Epithelial cell of proximal tubule (primary cell): ENCODE results near the gene DNAI1. TPM values are rescaled to one million over a fixed set of nuclear protein-coding genes. Genes with fewer than 3 reads are reported as not detected.

Experiments
- DNase-seq: peaks from one replicate; pipeline ENCODE4 v3.0.0-alpha.2; 2011; ENCODE audit warnings: low read depth
- H3K4me3 ChIP-seq: 2 replicates; pipeline ENCODE4 v1.5.1; 2011; ENCODE audit warnings: low read depth, mild to moderate bottlenecking, low read length
- total RNA-seq: library from RNA; depleted of rRNA; stranded (reverse); fragments of >200 nt; gene quantifications from 2 replicates; pipeline ENCODE4 v1.2.3, GENCODE V29; 2015
- TF ChIP-seq, protein P1 (sequence below): conservative IDR thresholded peaks from 2 replicates; pipeline ENCODE4 v1.5.1; 2012; ENCODE audit warnings: low read depth, mild to moderate bottlenecking, low read length

DNAI1 gene
- total RNA-seq, 1 donor from 2014 or later, result 0.06 TPM

DNA sequence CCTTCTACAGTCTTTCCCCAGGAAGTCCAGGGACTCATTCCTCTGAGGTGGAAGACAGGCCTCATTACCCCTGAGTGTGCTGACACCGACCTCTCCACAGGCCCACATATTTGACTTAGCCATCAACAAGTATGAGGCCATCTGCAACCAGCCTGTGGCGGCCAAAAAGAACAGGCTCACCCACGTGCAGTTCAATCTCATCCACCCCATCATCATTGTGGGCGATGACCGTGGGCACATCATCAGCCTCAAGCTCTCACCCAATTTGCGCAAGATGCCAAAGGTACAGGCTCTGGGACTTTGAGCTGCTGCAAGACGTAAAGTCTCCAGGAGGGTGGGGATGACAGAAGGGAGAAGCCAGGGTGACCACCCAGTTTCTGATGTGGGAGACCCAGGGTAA is 58.6 kb downstream of the DNAI1 start:
- no peak overlapping the region for H3K4me3 ChIP-seq
- DNase-seq, result no peak
- TF ChIP-seq, protein P1, sequence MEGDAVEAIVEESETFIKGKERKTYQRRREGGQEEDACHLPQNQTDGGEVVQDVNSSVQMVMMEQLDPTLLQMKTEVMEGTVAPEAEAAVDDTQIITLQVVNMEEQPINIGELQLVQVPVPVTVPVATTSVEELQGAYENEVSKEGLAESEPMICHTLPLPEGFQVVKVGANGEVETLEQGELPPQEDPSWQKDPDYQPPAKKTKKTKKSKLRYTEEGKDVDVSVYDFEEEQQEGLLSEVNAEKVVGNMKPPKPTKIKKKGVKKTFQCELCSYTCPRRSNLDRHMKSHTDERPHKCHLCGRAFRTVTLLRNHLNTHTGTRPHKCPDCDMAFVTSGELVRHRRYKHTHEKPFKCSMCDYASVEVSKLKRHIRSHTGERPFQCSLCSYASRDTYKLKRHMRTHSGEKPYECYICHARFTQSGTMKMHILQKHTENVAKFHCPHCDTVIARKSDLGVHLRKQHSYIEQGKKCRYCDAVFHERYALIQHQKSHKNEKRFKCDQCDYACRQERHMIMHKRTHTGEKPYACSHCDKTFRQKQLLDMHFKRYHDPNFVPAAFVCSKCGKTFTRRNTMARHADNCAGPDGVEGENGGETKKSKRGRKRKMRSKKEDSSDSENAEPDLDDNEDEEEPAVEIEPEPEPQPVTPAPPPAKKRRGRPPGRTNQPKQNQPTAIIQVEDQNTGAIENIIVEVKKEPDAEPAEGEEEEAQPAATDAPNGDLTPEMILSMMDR, result no peak

DNA sequence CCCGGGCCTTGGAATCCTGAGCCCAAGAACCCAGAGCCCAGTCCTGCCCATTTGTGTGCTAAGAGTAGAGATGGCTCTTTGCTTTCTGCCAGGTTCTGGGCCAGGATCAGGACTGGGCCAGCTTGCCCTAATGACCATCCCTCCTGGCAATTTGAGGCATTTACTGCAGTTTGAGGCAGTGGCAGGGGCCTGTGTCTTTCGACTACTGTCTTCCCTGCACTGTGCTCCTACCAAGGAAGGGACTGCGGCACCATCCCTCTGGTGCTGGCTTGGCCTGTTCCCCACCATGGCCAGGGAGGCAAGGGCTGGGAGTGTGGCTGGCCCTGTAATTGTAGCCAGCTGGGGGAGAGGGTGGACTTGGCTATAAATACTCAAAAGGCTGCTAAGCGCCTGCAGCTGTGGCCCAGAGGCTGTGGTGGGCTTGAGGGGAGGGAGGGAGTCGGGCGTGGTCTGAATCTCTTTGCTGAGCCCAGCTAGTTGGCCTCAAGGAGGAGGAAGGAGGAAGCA is 59.6 kb downstream of the DNAI1 start:
- TF ChIP-seq, protein P1, result no peak
- no peak for DNase-seq

DNA sequence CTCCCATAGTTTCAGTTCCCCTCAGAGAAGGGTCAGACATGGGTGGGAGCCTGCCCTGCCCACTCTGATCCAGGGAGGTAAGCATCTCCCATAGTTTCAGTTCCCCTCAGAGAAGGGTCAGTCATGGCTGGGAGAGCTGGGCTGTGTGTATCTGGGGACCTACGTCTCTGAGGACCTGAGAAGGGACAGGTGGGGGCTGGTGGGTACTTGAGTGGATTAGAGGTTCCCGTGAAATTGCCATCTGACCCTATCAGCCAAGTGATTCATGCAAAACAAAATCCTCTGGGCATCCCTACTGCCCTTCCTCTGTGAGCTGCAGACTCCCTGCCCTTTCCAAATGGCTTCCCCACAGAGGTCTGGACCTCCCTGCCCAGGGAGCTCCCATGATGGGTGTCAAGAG is 60.3 kb downstream of the DNAI1 start:
- H3K4me3 ChIP-seq, result no peak overlapping the region
- TF ChIP-seq, protein P1, result no peak

More for the DNA sequence above, 59.6 kb downstream of the DNAI1 start:
- H3K4me3 ChIP-seq, result no peak overlapping the region

DNA sequence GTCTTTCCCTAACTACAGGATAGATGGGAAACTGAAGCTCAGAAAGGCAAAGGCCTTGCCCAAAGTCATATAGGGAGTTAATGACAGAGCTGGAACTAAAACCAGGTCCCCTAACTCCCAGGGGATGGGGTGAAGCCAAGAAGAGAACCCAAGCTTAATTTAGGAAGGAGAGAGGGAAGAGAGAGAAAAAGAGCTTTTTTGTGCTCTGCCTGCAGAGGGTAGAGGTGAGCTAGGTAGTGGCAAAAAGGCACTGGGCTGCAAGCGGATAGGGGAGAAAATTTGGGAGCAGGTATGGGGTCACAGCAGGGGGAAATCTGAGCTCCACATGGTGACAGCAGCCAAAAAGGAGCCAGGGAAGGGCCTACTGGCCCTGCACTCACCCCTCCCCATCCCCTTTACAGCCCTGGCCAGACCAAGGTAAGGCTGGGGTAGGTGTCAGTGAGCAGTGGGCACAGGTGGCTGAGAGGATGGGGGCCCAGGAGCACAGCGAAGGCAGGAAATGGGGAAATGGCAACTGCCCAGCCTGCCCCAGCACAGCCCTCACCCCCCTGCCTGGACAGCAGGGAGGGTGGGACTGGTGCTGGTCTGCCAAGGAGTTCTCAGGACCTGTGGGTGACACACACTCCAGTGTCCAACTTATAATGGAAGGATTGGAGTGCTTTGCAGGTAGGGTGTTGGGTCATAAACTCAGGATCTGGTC is 60.9 kb downstream of the DNAI1 start:
- H3K4me3 ChIP-seq, result no peak overlapping the region
- no peak for DNase-seq
- TF ChIP-seq, protein P1, result no peak

More for the DNA sequence above, 60.3 kb downstream of the DNAI1 start:
- no peak for DNase-seq

DNA sequence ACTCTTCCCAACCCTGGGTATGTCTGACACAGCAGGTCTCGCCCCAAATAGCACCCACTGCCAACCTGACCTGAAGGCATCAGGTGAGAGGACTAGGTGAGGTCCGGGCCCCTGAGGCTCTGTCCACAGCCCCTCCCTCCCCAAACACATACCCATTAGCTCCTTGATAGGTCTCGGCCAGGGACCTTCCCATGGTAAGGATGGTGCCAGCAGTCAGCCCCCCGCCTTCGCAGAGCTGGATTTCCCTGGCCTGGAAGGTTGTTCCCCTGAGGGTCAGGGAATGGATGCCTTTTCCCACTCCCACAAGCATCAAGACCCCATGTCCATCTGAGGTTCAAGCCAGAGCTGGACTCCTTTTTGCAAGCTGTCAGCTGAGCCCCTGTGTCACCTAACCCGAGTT is 61.5 kb downstream of the DNAI1 start:
- no peak overlapping the region for H3K4me3 ChIP-seq
- DNase-seq, result no peak
- TF ChIP-seq, protein P1, result no peak

DNA sequence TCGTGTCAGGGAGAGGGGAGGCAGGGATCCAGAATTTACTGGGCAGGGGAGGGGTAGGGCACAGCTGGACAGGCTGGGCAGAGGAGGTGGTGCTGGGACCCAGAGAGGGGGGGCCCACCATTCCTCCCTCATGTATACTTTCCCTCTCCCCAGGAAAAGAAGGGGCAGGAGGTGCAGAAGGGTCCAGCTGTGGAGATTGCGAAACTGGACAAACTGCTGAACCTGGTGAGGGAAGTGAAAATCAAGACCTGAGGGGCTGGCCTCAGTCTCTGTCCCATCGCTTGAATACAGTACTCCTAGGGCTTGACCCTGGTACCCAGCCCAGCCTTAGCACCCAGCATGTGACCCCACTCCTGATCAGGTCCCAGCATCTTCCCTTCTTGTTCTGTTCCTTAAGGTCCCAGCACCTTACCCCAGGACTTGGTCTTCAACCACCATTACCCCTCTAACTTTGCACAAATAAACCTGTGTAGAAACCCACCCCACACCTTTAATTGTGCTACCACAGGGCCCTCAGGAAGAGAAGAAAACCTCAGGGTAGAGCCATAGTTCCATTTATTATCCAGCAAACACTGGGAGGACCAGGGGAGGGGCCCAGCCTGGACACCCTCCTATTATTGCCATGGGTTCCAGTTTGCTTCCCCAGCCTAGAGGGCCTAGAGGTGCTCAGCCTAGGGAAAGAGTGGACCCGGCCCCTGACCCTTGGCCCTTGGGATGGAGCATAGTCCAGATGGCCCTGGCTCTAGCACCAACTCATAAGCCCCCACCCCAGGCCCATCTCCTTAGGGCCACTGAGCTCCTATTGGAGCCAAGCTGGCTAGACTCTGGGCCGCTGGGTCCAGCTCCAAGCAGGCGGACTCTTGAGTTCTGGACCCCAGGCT is 62.1 kb downstream of the DNAI1 start:
- H3K4me3 ChIP-seq, result no peak overlapping the region
- no peak for DNase-seq
- TF ChIP-seq, protein P1, result no peak
